ENCODE measurements around the gene MRPL14. TPM values are rescaled to one million over a fixed set of nuclear protein-coding genes. Genes with fewer than 3 reads are reported as not detected.

The MRPL14 gene
- total RNA-seq, 1 donor from 2014 or later = 45.5 TPM

DNA sequence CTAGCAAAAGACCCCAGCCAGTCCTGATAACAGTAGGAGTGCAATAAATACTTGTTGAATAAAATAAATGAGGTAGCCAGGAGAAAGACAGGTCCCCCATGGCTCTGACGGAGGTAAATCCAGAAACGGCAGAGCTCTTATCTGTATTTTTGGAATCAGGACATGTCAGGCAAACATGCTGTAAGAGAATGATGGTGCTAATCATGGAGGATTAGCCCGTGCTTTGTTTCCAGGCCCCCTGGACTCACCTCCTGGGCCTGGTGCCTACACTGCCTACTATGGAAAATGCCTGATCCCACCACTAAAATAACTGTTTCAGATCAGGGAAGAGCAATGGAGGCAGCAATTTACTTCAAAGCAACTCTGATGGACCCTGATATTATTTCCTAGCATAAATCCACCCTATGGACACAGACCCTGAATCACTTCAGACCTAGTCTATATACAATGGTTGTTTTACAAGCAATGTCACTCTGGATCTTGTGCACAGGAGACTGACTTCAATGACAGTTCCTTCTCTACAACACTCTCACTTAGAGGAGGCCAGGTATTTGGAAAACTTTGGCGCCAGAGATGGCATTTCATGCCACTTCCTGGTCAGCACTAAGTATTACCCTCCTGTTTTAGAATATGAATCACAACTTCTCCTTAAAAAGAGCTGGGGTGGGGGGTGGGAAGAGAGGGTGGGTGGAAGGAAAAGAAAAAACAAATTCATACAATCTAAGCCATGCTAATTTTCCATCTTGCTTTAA, 6.4 kb downstream of the MRPL14 start:
- Mint-ChIP-seq H3K36me3 (peaks cover 3% of the 10 kb centered on the region), H3K4me3 (no peak overlapping the region), H3K27me3 (no peaks in the 10 kb centered on the region), H3K4me1 (ENCODE audit: unreplicated experiment) (peaks cover 65% of the 10 kb centered on the region), H3K27ac (no peak overlapping the region), H3K9me3 (no peaks in the 10 kb centered on the region)
- TF ChIP-seq, protein P1, sequence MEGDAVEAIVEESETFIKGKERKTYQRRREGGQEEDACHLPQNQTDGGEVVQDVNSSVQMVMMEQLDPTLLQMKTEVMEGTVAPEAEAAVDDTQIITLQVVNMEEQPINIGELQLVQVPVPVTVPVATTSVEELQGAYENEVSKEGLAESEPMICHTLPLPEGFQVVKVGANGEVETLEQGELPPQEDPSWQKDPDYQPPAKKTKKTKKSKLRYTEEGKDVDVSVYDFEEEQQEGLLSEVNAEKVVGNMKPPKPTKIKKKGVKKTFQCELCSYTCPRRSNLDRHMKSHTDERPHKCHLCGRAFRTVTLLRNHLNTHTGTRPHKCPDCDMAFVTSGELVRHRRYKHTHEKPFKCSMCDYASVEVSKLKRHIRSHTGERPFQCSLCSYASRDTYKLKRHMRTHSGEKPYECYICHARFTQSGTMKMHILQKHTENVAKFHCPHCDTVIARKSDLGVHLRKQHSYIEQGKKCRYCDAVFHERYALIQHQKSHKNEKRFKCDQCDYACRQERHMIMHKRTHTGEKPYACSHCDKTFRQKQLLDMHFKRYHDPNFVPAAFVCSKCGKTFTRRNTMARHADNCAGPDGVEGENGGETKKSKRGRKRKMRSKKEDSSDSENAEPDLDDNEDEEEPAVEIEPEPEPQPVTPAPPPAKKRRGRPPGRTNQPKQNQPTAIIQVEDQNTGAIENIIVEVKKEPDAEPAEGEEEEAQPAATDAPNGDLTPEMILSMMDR (conservative IDR thresholded peaks at IDR 0.05) = no peak
- no peak for DNase-seq (ENCODE audit: extremely low spot score, unreplicated experiment)

DNA sequence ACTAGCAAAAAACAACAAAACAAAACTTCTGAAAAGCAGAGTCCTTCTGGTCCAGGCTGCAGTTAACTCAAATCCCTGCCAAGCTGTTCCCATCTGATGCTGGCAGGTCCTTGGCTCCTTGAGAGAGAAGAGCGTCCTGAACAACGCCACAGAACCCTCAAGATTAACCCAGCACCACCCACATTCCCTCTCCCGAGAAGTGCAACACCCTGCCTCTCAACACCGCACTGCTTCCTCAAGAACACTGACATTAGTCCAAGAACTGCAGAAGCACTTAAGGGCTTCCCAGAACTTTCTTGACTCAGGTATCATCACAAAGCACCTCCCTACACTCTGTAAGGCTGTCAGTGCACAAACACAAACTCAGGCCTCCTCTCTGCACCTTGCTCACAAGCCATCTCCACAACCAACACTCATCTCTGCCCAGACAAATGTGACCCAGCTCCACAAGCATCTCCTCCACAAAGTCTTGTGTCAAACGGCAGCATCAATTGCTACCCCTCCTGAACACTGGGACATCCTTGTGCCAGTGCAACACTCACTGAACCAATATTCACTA, 7.5 kb downstream of the MRPL14 start:
- DNase-seq (ENCODE audit: extremely low spot score, unreplicated experiment) = no peak
- no peak overlapping the region for H3K4me3 Mint-ChIP-seq

DNA sequence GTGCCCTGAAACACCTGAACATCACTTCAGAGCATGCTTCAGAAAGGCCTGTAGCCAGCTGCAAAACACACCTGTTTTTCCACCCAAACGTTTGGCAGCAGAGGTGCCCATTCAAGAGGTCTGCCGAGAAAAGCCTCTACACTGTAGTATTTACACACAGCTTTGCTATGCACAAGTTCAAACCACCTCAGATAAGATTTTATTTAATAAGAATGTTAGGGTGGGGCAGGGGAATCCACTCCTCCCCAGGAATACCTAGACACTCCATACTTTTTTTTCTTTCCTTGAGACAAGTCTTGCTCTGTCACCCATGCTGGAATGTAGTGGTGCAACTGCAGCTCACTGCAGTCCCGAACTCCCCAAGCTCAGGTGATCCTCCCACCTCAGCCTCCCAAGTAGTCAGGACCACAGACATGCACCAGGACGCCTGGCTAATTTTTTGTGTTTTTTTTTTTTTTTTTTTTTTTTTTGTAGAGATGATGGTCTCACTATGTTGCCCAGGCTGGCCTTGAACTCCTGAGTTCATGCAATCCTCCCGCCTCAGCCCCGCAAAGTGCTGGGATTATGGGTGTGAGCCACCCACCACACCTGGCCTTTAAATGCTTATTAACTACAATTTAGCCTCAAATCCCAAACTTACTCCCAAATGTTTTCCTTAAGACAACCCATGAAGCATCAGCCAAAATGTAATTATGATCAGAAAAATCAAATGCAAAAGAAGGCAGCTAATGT, 9.7 kb downstream of the MRPL14 start:
- no peak for DNase-seq (ENCODE audit: extremely low spot score, unreplicated experiment)
- peak overlapping the region; percentile 81 for H3K27ac Mint-ChIP-seq

More for the DNA sequence above, 7.5 kb downstream of the MRPL14 start:
- TF ChIP-seq, protein P1 (conservative IDR thresholded peaks at IDR 0.05) = no peak
- H3K4me1 Mint-ChIP-seq (ENCODE audit: unreplicated experiment) = peaks cover 64% of the 10 kb centered on the region
- no peaks in the 10 kb centered on the region for H3K9me3 Mint-ChIP-seq
- peaks cover 5% of the 10 kb centered on the region for H3K36me3 Mint-ChIP-seq
- no peaks in the 10 kb centered on the region for H3K27me3 Mint-ChIP-seq
- H3K27ac Mint-ChIP-seq = peak overlapping the region; percentile 18

DNA sequence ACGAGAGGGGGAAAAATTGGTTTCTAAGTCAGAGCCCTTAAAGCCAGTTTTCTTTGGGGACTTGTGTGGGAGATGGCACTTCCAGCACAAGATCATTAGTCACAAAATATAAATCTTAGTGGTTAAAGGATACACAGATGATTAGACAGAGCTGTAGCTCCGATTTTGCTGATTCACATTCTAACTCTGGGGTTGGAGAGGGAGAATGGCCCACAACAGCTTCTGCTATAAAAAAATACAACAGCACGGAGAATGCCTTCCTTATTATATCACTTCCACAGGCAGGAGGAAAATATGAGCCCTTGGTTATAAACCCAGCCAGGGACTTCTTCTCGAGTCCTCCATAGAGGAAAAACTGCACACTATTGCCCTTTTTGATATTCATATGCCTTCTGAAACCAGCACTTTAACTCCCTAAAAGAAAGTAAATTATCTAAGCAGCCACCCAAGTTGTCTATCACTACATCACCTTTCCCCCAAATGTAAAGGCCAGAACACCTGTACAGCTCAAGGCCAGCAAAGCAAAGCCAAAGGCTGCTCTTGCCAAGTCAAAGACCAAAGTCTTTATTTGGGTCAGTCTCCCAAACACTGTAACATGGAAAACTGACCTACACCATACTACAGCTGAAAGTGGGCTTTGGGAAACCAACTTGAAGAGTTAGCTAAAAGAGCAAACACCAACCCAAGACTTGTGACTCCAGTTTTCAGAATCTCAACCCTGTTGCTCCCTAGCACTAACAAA, 10.4 kb downstream of the MRPL14 start:
- TF ChIP-seq, protein P1 (conservative IDR thresholded peaks at IDR 0.05) = no peak
- H3K27me3 Mint-ChIP-seq = no peaks in the 10 kb centered on the region
- peaks cover 20% of the 10 kb centered on the region for H3K36me3 Mint-ChIP-seq
- H3K9me3 Mint-ChIP-seq = no peaks in the 10 kb centered on the region
- peak overlapping the region; percentile 81 for H3K27ac Mint-ChIP-seq
- H3K4me3 Mint-ChIP-seq = peak overlapping the region; percentile 6
- peaks cover 41% of the 10 kb centered on the region for H3K4me1 Mint-ChIP-seq (ENCODE audit: unreplicated experiment)
- DNase-seq (ENCODE audit: extremely low spot score, unreplicated experiment) = no peak

More for the DNA sequence above, 9.7 kb downstream of the MRPL14 start:
- Mint-ChIP-seq H3K27me3 (no peaks in the 10 kb centered on the region), H3K4me3 (no peak overlapping the region), H3K36me3 (peaks cover 14% of the 10 kb centered on the region), H3K9me3 (no peaks in the 10 kb centered on the region), H3K4me1 (ENCODE audit: unreplicated experiment) (peaks cover 43% of the 10 kb centered on the region)
- TF ChIP-seq, protein P1 (conservative IDR thresholded peaks at IDR 0.05) = no peak

DNA sequence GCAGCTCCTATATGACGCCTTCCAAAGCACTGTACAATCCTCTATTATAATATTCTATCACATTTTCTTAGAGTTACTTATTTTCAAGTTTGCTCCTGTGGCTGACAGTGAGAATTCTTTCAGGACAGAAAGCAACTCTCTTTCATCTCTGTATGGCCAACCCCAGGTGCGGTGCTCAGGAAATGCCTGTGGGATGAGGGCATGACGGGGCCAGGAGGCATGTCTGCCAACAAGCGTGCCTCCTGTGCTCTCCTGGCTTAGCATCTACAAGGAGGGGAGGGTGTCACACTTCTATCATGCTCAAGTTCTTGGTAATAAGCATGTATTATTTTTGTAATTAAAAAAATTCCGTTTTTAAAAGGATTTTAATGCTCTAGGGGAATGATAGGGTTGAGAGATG, 11.4 kb downstream of the MRPL14 start:
- TF ChIP-seq, protein P1 (conservative IDR thresholded peaks at IDR 0.05) = no peak
- Mint-ChIP-seq H3K27me3 (no peaks in the 10 kb centered on the region), H3K4me3 (no peak overlapping the region), H3K36me3 (peaks cover 28% of the 10 kb centered on the region), H3K9me3 (no peaks in the 10 kb centered on the region), H3K27ac (peak overlapping the region; percentile 81), H3K4me1 (ENCODE audit: unreplicated experiment) (peaks cover 41% of the 10 kb centered on the region)
- no peak for DNase-seq (ENCODE audit: extremely low spot score, unreplicated experiment)

Data from type B pancreatic cell (in vitro differentiated cells).